GM23248 (cell line): ENCODE data around the gene MYBPC3. TPM values are rescaled to one million over a fixed set of nuclear protein-coding genes. Genes with fewer than 3 reads are reported as not detected.

ENCODE experiments used
- DNase-seq: peaks from one replicate; pipeline ENCODE4 v3.0.0-alpha.2; 2015
- H2AFZ ChIP-seq: fragments of 200-600 bp; sonication (generic); 2 replicates; pipeline ENCODE4 v1.6.1; 2016; ENCODE audit warnings: antibody characterized with exemption
- H3F3A ChIP-seq: fragments of 200-600 bp; sonication (generic); 2 replicates; pipeline ENCODE4 v1.6.1; 2016; ENCODE audit warnings: mild to moderate bottlenecking, antibody characterized with exemption, mixed run types; ENCODE audit not compliant: insufficient read depth
- H3K27ac ChIP-seq: fragments of 200-600 bp; sonication (generic); 2 replicates; pipeline ENCODE4 v1.5.1; 2016; ENCODE audit warnings: mild to moderate bottlenecking
- H3K27me3 ChIP-seq: fragments of 200-600 bp; sonication (generic); replicated peaks from 2 replicates; pipeline ENCODE4 v1.6.1; 2016; ENCODE audit warnings: mild to moderate bottlenecking; ENCODE audit not compliant: insufficient read depth
- H3K36me3 ChIP-seq: fragments of 200-600 bp; sonication (generic); 2 replicates; pipeline ENCODE4 v1.6.1; 2016; ENCODE audit warnings: low read depth, mild to moderate bottlenecking
- H3K4me1 ChIP-seq: fragments of 200-600 bp; sonication (generic); 2 replicates; pipeline ENCODE4 v1.6.1; 2016; ENCODE audit warnings: mild to moderate bottlenecking; ENCODE audit not compliant: insufficient read depth
- H3K4me2 ChIP-seq: fragments of 200-600 bp; sonication (generic); one replicate; pipeline ENCODE4 v1.6.1; 2016; ENCODE audit warnings: mild to moderate bottlenecking; ENCODE audit not compliant: unreplicated experiment
- H3K4me3 ChIP-seq: fragments of 200-600 bp; sonication (generic); 2 replicates; pipeline ENCODE4 v1.5.1; 2016; ENCODE audit warnings: mild to moderate bottlenecking
- H3K79me2 ChIP-seq: fragments of 200-600 bp; sonication (generic); 2 replicates; pipeline ENCODE4 v1.6.1; 2016; ENCODE audit warnings: mild to moderate bottlenecking; ENCODE audit not compliant: insufficient read depth
- H3K9ac ChIP-seq: fragments of 200-600 bp; sonication (generic); 2 replicates; pipeline ENCODE4 v1.6.1; 2016; ENCODE audit warnings: mild to moderate bottlenecking
- H3K9me2 ChIP-seq: fragments of 200-600 bp; sonication (generic); 2 replicates; pipeline ENCODE4 v1.6.1; 2016; ENCODE audit warnings: mixed run types, mild to moderate bottlenecking, moderate library complexity; ENCODE audit not compliant: insufficient read depth
- H3K9me3 ChIP-seq: fragments of 200-600 bp; sonication (generic); one replicate; pipeline ENCODE4 v1.6.1; 2017; ENCODE audit warnings: low read depth
- H4K20me1 ChIP-seq: fragments of 200-600 bp; sonication (generic); 2 replicates; pipeline ENCODE4 v1.6.0; 2016; ENCODE audit not compliant: insufficient read depth
- EZH2 ChIP-seq: fragments of 200-600 bp; sonication (generic); IDR thresholded peaks from 2 replicates; pipeline ENCODE4 v1.6.1; 2018; ENCODE audit warnings: antibody characterized with exemption, mild to moderate bottlenecking; ENCODE audit not compliant: insufficient read depth, poor library complexity, severe bottlenecking
- EZH2phosphoT487 ChIP-seq: fragments of 200-600 bp; sonication (generic); IDR thresholded peaks from 2 replicates; pipeline ENCODE4 v1.6.1; 2018; ENCODE audit warnings: antibody characterized with exemption, moderate library complexity, mild to moderate bottlenecking, low read depth; ENCODE audit not compliant: insufficient read depth
- WGBS, 2 experiments: methylation state at CpG; one replicate each; pipeline ENCODE4 v1.1.6; 2015 to 2017; ENCODE audit warnings: low lambda C conversion rate in 2 of 2, low coverage in 1 of 2; ENCODE audit errors: missing lambda C conversion rate in 2 of 2; 5-methylcytosine and 5-hydroxymethylcytosine counted together
- in situ Hi-C: fragments of 300-500 bp; cut with MboI; formaldehyde crosslinking; loops from 2 replicates; pipeline ENCODE4 v1.15.0; 2020
- polyA plus RNA-seq: library from polyadenylated mRNA; unstranded; fragments of >200 nt; fragmentation: Nextera tagmentation; extraction: Ambion mirVana; gene quantifications from 2 replicates; pipeline ENCODE4 v1.2.1, GENCODE V29; 2016
- total RNA-seq: library from RNA; depleted of rRNA; stranded (reverse); fragments of >200 nt; shearing (Covaris generic); gene quantifications from 2 replicates; pipeline ENCODE4 v1.2.3, GENCODE V29; 2014

The MYBPC3 gene
- total and polyA plus RNA-seq, 2 experiments from 2014 or later = not detected

DNA sequence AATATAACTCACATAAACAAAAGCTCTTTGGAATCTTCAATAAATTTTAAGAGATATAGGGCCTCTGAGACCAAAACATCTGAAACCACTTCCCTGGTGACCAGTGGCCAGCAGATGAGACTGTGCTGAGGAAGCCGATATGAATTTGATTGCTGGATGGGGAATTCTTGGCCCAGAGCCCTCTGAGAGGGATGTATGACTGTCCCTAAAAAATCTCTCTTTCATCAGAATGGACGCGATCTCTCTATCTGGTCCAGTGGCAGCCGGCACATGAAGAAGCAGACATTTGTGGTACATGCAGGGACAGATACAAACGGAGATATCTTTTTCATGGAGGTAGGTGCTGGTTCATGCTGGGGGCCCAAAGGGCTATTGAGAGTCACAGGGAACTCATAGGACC is 37.5 kb downstream of the MYBPC3 start:
- no peaks in the 10 kb centered on the region for H3K27me3 ChIP-seq
- peaks cover 27% of the 10 kb centered on the region for H3K36me3 ChIP-seq
- no peak overlapping the region for H3K4me2 ChIP-seq
- no peak overlapping the region for H3K4me3 ChIP-seq
- peak; percentile 60 for DNase-seq
- no peak overlapping the region for H3K9ac ChIP-seq
- in situ Hi-C loops = no loop called here
- no peak overlapping the region for H3K27ac ChIP-seq
- H3K9me2 ChIP-seq = no peaks in the 10 kb centered on the region
- H3K9me3 ChIP-seq = no peaks in the 10 kb centered on the region
- H3K4me1 ChIP-seq = no peaks in the 10 kb centered on the region
- H3F3A ChIP-seq = no peaks in the 10 kb centered on the region
- H3K79me2 ChIP-seq = no peaks in the 10 kb centered on the region
- H2AFZ ChIP-seq = no peak overlapping the region
- H4K20me1 ChIP-seq = no peaks in the 10 kb centered on the region
- no peak for TF ChIP-seq EZH2
- no peak for TF ChIP-seq EZH2phosphoT487
- 71 to 75% methylated on average over 5 of the region's 5 CpGs for WGBS, 2 experiments

DNA sequence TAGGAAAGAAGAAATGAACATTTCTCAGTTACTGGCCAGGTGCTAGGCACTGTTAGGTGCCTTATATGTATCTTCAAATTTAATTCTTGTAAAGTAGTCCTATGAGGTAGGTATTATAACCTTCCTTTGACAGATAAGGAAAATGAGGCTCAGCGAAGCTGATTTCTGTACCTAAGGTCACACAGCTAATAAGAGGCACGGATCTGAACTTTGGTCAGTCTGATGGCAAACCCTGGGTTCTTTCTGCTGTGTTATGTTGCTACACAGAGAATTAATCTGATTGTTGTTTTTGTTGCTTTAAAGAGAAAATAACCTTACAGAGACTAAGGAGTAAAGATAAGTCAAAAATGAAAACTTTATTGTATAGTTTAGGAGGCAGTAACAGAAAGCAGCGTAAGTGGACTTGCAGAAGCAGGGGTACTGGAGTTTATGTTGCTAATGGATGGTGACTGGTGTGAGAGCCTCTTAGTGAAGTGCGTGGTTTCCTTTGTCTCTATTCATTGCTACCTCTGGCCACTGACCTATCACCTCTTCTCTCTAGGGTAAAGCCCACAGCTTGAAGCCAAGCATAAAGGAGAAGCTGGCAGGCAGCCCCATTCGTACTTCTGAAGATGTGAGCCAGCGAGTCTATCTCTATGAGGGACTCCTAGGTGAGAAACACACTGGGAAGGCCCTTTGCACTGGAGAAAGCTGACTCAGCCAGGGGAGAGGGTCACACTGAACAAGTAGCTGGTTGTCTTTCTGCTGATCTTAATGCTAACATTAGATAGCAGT is 44.3 kb downstream of the MYBPC3 start:
- Histone ChIP-seq H3K27me3 (no peaks in the 10 kb centered on the region), H3K36me3 (peaks cover 52% of the 10 kb centered on the region)
- TF ChIP-seq EZH2 (no peak), EZH2phosphoT487 (no peak)

DNA sequence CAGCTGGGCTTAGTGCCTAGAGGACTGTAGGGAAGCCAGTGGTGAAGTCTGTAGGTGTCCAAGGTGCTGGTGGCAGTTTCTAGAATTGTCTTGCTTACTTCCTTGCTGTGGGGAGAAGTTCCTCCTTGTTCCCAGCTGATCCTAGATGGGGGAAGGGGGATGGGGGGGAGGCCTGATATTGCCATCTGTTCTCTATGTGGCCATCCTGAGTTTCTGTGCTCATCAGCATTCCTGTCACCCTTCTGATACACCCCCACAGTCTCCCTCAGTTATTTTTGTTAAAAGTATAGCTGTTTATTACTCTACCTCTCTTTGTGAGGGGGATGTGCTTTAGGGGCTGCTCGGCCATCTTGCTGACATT is 46.0 kb downstream of the MYBPC3 start:
- no peaks in the 10 kb centered on the region for H3K4me1 ChIP-seq
- H3K9me2 ChIP-seq = no peaks in the 10 kb centered on the region
- no peaks in the 10 kb centered on the region for H3K27me3 ChIP-seq
- H3K36me3 ChIP-seq = peaks cover 66% of the 10 kb centered on the region
- H3F3A ChIP-seq = no peaks in the 10 kb centered on the region
- no peak overlapping the region for H3K9ac ChIP-seq
- H3K79me2 ChIP-seq = no peaks in the 10 kb centered on the region
- no peak overlapping the region for H3K27ac ChIP-seq
- no peak overlapping the region for H2AFZ ChIP-seq
- TF ChIP-seq EZH2phosphoT487 (no peak), EZH2 (no peak)
- DNase-seq = no peak
- H3K9me3 ChIP-seq = peaks cover 4% of the 10 kb centered on the region
- WGBS, 2 experiments = 87 to 100% methylated on average over 1 of the region's 1 CpG
- in situ Hi-C loops = no loop called here
- H4K20me1 ChIP-seq = no peaks in the 10 kb centered on the region
- H3K4me3 ChIP-seq = no peak overlapping the region
- H3K4me2 ChIP-seq = no peak overlapping the region

More for the DNA sequence above, 44.3 kb downstream of the MYBPC3 start:
- Histone ChIP-seq H3K9ac (no peak overlapping the region), H4K20me1 (no peaks in the 10 kb centered on the region), H3K4me2 (no peak overlapping the region), H3K9me2 (no peaks in the 10 kb centered on the region), H3K27ac (no peak overlapping the region), H3K9me3 (no peaks in the 10 kb centered on the region), H2AFZ (no peak overlapping the region), H3F3A (no peaks in the 10 kb centered on the region), H3K79me2 (no peaks in the 10 kb centered on the region), H3K4me1 (no peaks in the 10 kb centered on the region), H3K4me3 (no peak overlapping the region)
- no peak for DNase-seq
- in situ Hi-C loops = no loop called here
- 97 to 98% methylated on average over 6 of the region's 6 CpGs for WGBS, 2 experiments

GRCh38 chr11:47305734-47306483 is 46.6 kb downstream of the MYBPC3 start:
- Histone ChIP-seq H2AFZ (no peak overlapping the region), H3K36me3 (peaks cover 60% of the 10 kb centered on the region), H3K4me2 (no peak overlapping the region), H3K4me3 (no peak overlapping the region), H3K4me1 (no peaks in the 10 kb centered on the region), H3K9ac (no peak overlapping the region), H3F3A (no peaks in the 10 kb centered on the region), H3K79me2 (no peaks in the 10 kb centered on the region), H3K9me2 (no peaks in the 10 kb centered on the region), H3K27ac (no peak overlapping the region), H3K27me3 (no peaks in the 10 kb centered on the region), H3K9me3 (peaks cover 4% of the 10 kb centered on the region), H4K20me1 (no peaks in the 10 kb centered on the region)
- WGBS, 2 experiments = 86 to 87% methylated on average over 3 of the region's 3 CpGs
- in situ Hi-C loops = no loop called here
- TF ChIP-seq EZH2 = no peak
- TF ChIP-seq EZH2phosphoT487 = no peak
- no peak for DNase-seq
